ENCODE data around the gene MRAP2.

GRCh38 chr6:84081222-84081621 lies 47.6 kb downstream of the MRAP2 start:
- no peak for TF ChIP-seq ATF3 (CRISPR knock-in tag; IDR thresholded peaks at IDR 0.05)
- TF ChIP-seq EZH2 (conservative IDR thresholded peaks at IDR 0.05; ENCODE audit: low read depth, low read length), result no peak
- TF ChIP-seq E2F5 (CRISPR knock-in tag; conservative IDR thresholded peaks at IDR 0.05), result no peak
- no peak for TF ChIP-seq JUN (CRISPR knock-in tag; IDR thresholded peaks at IDR 0.05)
- no peak for TF ChIP-seq ESRRA (CRISPR knock-in tag; IDR thresholded peaks at IDR 0.05; ENCODE audit: low read depth)
